Measurements from ENCODE around the gene MAST4. TPM values are rescaled to one million over a fixed set of nuclear protein-coding genes. Genes with fewer than 3 reads are reported as not detected.

Gene MAST4
- total and polyA plus RNA-seq, 2 of the 13 experiments (the other 11 are each of a cell fraction or from before 2014, with no cell fraction given) = 3.4 to 3.7 TPM

DNA sequence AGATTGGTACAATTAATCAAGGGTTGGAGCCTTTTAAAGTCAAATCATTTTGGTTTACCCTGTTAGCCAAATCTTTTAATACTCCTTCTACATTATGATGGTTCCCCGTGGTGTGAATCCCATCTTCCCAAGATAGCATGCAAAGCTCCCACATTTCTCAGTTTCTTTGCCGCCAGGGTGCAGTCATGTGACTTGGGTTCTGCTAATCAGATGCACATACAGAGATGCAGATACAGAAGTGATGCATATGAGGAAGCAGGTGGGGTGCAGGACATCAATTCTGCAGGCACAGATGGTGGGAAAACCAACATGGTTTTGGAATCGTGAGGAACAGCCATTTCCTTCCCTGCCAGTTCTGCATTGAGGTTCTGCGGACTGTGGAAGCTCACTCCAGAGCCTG, 8.4 kb upstream of the MAST4 start:
- Histone ChIP-seq H3K4me3 (replicated peaks in 1 of 3; ENCODE audit: insufficient read depth in 1 of 3, low read depth in 2 of 3, low read length in 3 of 3) (no peak overlapping the region), H3K27me3 (ENCODE audit: control insufficient read depth in 1 of 2, insufficient read depth in 2 of 2, low read length in 2 of 2) (no peaks in the 10 kb centered on the region), H3K79me2 (ENCODE audit: insufficient read depth, low read length) (no peaks in the 10 kb centered on the region), H2AFZ (ENCODE audit: low read length) (no peak overlapping the region), H3K9ac (ENCODE audit: insufficient read depth, low read depth, low read length) (no peak overlapping the region), H3K4me1 (ENCODE audit: insufficient read depth, low read length) (no peaks in the 10 kb centered on the region), H3K9me3 (ENCODE audit: low read length) (no peaks in the 10 kb centered on the region), H3K4me2 (ENCODE audit: low read depth, low read length) (no peak overlapping the region), H4K20me1 (ENCODE audit: insufficient read depth, low read length) (no peaks in the 10 kb centered on the region), H3K27ac (ENCODE audit: extremely low read length, insufficient read depth, low read length) (no peak overlapping the region), H3K36me3 (replicated peaks in 1 of 2; ENCODE audit: control insufficient read depth in 1 of 2, insufficient read depth in 2 of 2, low read length in 2 of 2) (no peaks in the 10 kb centered on the region)
- CTCF ChIA-PET (ENCODE audit: low intra/inter-chr PET ratio, low total read pairs) = no interaction called here
- FAIRE-seq = no peak
- intact Hi-C loops (cut with micrococcal nuclease; ENCODE audit: unreplicated experiment) (no loop called here), in situ Hi-C loops (cut with HindIII; ENCODE audit: extremely low pct_ligation_motif_present, low pct_unique_long_range_greater_than_20kb) (no loop called here)
- no peak for TF ChIP-seq MBD4 (IDR thresholded peaks at IDR 0.05; ENCODE audit: borderline replicate concordance, low read length)
- TF ChIP-seq ZNF841 (CRISPR knock-in tag; IDR thresholded peaks at IDR 0.05; ENCODE audit: borderline replicate concordance) = no peak
- TF ChIP-seq CBX1 (IDR thresholded peaks at IDR 0.05; ENCODE audit: low read depth) = no peak
- no peak for TF ChIP-seq ZFP36L2 (CRISPR knock-in tag; IDR thresholded peaks at IDR 0.05)
- TF ChIP-seq CCDC6 (CRISPR knock-in tag; IDR thresholded peaks at IDR 0.05) = no peak
- no peak for TF ChIP-seq ZNF816 (CRISPR knock-in tag; IDR thresholded peaks at IDR 0.05; ENCODE audit: borderline replicate concordance)
- TF ChIP-seq, protein P1, sequence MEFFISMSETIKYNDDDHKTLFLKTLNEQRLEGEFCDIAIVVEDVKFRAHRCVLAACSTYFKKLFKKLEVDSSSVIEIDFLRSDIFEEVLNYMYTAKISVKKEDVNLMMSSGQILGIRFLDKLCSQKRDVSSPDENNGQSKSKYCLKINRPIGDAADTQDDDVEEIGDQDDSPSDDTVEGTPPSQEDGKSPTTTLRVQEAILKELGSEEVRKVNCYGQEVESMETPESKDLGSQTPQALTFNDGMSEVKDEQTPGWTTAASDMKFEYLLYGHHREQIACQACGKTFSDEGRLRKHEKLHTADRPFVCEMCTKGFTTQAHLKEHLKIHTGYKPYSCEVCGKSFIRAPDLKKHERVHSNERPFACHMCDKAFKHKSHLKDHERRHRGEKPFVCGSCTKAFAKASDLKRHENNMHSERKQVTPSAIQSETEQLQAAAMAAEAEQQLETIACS (CRISPR knock-in tag; IDR thresholded peaks at IDR 0.05) = no peak
- TF ChIP-seq, protein P2, sequence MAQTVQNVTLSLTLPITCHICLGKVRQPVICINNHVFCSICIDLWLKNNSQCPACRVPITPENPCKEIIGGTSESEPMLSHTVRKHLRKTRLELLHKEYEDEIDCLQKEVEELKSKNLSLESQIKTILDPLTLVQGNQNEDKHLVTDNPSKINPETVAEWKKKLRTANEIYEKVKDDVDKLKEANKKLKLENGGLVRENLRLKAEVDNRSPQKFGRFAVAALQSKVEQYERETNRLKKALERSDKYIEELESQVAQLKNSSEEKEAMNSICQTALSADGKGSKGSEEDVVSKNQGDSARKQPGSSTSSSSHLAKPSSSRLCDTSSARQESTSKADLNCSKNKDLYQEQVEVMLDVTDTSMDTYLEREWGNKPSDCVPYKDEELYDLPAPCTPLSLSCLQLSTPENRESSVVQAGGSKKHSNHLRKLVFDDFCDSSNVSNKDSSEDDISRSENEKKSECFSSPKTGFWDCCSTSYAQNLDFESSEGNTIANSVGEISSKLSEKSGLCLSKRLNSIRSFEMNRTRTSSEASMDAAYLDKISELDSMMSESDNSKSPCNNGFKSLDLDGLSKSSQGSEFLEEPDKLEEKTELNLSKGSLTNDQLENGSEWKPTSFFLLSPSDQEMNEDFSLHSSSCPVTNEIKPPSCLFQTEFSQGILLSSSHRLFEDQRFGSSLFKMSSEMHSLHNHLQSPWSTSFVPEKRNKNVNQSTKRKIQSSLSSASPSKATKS (CRISPR knock-in tag; IDR thresholded peaks at IDR 0.05) = no peak
- TF ChIP-seq FOSL2 (CRISPR knock-in tag; IDR thresholded peaks at IDR 0.05) = no peak
- no peak for TF ChIP-seq ZNF766 (CRISPR knock-in tag; IDR thresholded peaks at IDR 0.05; ENCODE audit: borderline replicate concordance)
- TF ChIP-seq JDP2 (CRISPR knock-in tag; IDR thresholded peaks at IDR 0.05; ENCODE audit: borderline replicate concordance) = no peak
- TF ChIP-seq, protein P3, sequence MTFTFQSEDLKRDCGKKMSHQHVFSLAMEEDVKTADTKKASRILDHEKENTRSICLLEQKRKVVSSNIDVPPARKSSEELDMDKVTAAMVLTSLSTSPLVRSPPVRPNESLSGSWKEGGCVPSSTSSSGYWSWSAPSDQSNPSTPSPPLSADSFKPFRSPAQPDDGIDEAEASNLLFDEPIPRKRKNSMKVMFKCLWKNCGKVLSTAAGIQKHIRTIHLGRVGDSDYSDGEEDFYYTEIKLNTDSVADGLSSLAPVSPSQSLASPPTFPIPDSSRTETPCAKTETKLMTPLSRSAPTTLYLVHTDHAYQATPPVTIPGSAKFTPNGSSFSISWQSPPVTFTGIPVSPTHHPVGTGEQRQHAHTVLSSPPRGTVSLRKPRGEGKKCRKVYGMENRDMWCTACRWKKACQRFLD (CRISPR knock-in tag; IDR thresholded peaks at IDR 0.05; ENCODE audit: borderline replicate concordance) = no peak
- TF ChIP-seq, protein P4, sequence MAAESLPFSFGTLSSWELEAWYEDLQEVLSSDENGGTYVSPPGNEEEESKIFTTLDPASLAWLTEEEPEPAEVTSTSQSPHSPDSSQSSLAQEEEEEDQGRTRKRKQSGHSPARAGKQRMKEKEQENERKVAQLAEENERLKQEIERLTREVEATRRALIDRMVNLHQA (CRISPR knock-in tag; IDR thresholded peaks at IDR 0.05) = no peak
- TF ChIP-seq ELF4 (CRISPR knock-in tag; IDR thresholded peaks at IDR 0.05; ENCODE audit: borderline replicate concordance) = no peak
- no peak for TF ChIP-seq TCF12 (IDR thresholded peaks at IDR 0.05)
- TF ChIP-seq TCF12 (CRISPR knock-in tag; IDR thresholded peaks at IDR 0.05) = no peak
- TF ChIP-seq ZNF775 (CRISPR knock-in tag; IDR thresholded peaks at IDR 0.05; ENCODE audit: borderline replicate concordance) = no peak
- POLR2A ChIA-PET = no interaction called here
- DNase-seq (ENCODE audit: low spot score) = no peak
- BruUV-seq (replicated peaks) = no TSS peak
- ATAC-seq = no peak
- 25% methylated on average over 4 of the region's 4 CpGs for WGBS (ENCODE audit: low lambda C conversion rate)

Data from HepG2 (cell line).